ENCODE measurements around the gene SOWAHA. TPM values are rescaled to one million over a fixed set of nuclear protein-coding genes. Genes with fewer than 3 reads are reported as not detected.

SOWAHA gene
- total RNA-seq, 2 experiments from 2014 or later, result not detected

DNA sequence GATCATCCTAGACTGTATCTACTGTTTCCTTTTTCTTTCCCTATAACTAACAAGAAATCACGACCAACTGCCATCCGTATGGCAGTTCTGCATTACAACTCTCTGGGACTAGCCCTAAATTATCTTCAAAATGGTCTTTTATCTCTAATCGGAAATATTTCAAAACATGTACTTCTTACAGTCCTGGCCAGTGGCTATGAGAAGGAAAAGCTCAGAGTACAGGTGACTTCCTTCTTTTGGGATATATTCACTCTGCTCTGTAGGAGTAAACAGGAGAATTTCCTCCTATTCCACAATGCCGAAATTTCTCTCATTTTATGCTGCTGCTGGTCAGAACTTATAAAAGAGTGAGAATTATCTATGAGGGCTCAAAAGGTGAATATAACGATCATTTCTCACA lies 34.2 kb upstream of the SOWAHA start:
- DNase-seq (no peak), ATAC-seq (no peak)
- Mint-ChIP-seq H3K36me3 (ENCODE audit: low read depth) (no peaks in the 10 kb centered on the region), H3K27ac (no peak overlapping the region), H3K4me1 (ENCODE audit: low read depth) (peaks cover 41% of the 10 kb centered on the region), H3K27me3 (ENCODE audit: low read depth) (peaks cover 44% of the 10 kb centered on the region), H3K4me3 (no peak overlapping the region), H3K9me3 (ENCODE audit: insufficient read depth) (no peaks in the 10 kb centered on the region)
- ChIA-PET POLR2A (no interaction called here), CTCF (interaction anchor here (1.2 to 1.3 kb wide), 2 partner anchors 13 to 63 kb away, joined by 3 to 4 read pairs; no protein-coding TSS in a partner anchor)

DNA sequence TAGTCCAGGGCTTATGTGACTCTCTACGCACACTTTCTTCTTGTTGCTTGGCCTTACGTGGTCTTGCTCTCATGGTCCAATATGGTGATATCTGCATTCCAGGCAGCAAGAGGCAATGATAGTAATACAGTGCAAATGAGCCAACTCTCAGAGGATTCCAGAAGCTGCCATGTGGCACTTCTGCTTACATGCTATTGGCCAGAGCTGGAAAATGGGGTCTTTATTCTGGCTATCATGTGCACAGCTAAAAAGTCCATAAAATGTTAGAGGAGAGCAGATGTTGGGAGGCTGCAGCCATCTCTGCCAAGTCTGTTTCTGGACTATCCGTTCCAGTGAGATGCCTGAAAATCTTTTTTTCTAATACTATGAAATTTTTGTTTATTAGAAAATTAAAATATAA lies 33.1 kb upstream of the SOWAHA start:
- POLR2A ChIA-PET, result no interaction called here
- H3K27ac Mint-ChIP-seq, result no peak overlapping the region
- CTCF ChIA-PET, result interaction anchor here (1.2 kb wide), 1 partner anchor 12 kb away, joined by 3 read pairs; no protein-coding TSS in a partner anchor
- H3K27me3 Mint-ChIP-seq (ENCODE audit: low read depth), result peaks cover 41% of the 10 kb centered on the region
- no peaks in the 10 kb centered on the region for H3K9me3 Mint-ChIP-seq (ENCODE audit: insufficient read depth)
- ATAC-seq, result no peak
- no peaks in the 10 kb centered on the region for H3K36me3 Mint-ChIP-seq (ENCODE audit: low read depth)
- H3K4me3 Mint-ChIP-seq, result no peak overlapping the region
- H3K4me1 Mint-ChIP-seq (ENCODE audit: low read depth), result peaks cover 41% of the 10 kb centered on the region
- no peak for DNase-seq

DNA sequence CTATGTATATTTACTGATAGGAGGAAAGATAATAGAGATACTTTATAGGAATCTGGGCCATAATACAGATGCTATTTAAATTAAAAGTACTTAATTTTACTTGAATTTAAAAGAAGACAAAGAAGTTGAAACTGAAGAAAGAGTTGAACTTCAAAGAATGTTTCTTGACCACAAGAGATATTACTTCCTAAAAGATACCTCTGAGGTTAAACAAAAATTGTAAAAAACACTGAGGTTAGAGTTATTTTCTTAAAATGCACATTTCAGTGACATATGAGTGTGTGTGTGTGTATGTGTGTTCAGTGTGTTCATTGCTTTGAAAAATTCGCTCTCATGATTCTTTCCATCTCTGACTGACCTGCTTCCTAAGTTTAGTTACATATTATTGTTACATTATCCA lies 32.5 kb upstream of the SOWAHA start:
- H3K9me3 Mint-ChIP-seq (ENCODE audit: insufficient read depth), result no peaks in the 10 kb centered on the region
- DNase-seq (no peak), ATAC-seq (no peak)
- ChIA-PET CTCF (interaction anchor here (1.0 to 1.6 kb wide), 3 partner anchors 33 to 39 kb away, joined by 3 to 7 read pairs (median 5); partner anchors contain the start of gene CCNI2), POLR2A (no interaction called here)
- H3K36me3 Mint-ChIP-seq (ENCODE audit: low read depth), result no peaks in the 10 kb centered on the region
- H3K27me3 Mint-ChIP-seq (ENCODE audit: low read depth), result peaks cover 40% of the 10 kb centered on the region
- peaks cover 38% of the 10 kb centered on the region for H3K4me1 Mint-ChIP-seq (ENCODE audit: low read depth)
- no peak overlapping the region for H3K4me3 Mint-ChIP-seq
- no peak overlapping the region for H3K27ac Mint-ChIP-seq

DNA sequence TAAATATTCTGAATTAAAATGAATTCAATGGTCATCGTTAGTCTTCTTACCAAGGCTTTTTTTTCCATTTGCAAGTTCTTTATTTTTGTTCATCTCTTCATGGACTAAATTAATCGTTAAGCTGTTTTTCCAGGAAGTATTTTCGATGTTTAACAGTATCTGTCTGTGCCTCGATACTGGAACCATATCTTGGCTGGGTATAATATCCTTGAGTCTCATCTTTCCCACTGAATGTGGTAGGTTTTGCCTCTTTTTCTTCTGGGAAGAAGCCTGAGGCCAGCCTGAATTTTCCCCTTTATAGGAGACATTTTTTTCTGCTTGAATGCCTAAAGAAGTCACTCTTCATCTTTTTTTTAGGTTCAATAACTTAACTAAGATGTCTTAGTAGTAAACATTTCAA lies 32.1 kb upstream of the SOWAHA start:
- Mint-ChIP-seq H3K36me3 (ENCODE audit: low read depth) (no peaks in the 10 kb centered on the region), H3K4me3 (no peak overlapping the region), H3K9me3 (ENCODE audit: insufficient read depth) (no peaks in the 10 kb centered on the region), H3K27ac (no peak overlapping the region), H3K27me3 (ENCODE audit: low read depth) (peaks cover 38% of the 10 kb centered on the region), H3K4me1 (ENCODE audit: low read depth) (peaks cover 37% of the 10 kb centered on the region)
- ChIA-PET POLR2A (no interaction called here), CTCF (interaction anchor here (1.0 to 1.8 kb wide), 4 partner anchors 33 to 394 kb away, joined by 3 to 7 read pairs (median 4); partner anchors contain the start of gene CCNI2)
- ATAC-seq (no peak), DNase-seq (no peak)

DNA sequence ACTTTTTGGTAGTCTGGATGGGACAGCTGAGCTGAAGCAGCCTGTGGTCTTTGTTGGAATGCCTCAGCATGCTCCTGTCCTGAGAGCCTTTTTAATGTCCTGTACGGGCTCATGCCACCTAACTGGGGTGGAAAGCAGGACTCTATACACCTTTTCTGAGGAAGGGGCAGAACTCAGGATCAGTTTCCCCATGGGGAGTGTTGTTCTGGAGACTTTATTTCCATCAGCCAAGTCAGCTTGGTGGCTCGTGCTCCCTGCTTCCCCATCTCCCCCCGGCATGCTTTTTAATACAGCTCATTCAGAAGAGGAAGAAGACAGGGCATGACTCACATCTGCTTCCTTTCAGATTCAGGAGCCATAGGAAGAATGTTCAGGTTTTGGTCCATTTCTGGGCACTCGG lies 31.0 kb upstream of the SOWAHA start:
- POLR2A ChIA-PET, result no interaction called here
- CTCF ChIA-PET, result interaction anchor here (0.9 to 1.8 kb wide), 3 partner anchors 35 to 395 kb away, joined by 3 to 5 read pairs (median 4); partner anchors contain the start of gene CCNI2
- H3K27me3 Mint-ChIP-seq (ENCODE audit: low read depth), result peaks cover 34% of the 10 kb centered on the region
- H3K27ac Mint-ChIP-seq, result no peak overlapping the region
- peaks cover 35% of the 10 kb centered on the region for H3K4me1 Mint-ChIP-seq (ENCODE audit: low read depth)
- DNase-seq (no peak), ATAC-seq (no peak)
- no peaks in the 10 kb centered on the region for H3K9me3 Mint-ChIP-seq (ENCODE audit: insufficient read depth)
- H3K4me3 Mint-ChIP-seq, result no peak overlapping the region
- H3K36me3 Mint-ChIP-seq (ENCODE audit: low read depth), result no peaks in the 10 kb centered on the region

DNA sequence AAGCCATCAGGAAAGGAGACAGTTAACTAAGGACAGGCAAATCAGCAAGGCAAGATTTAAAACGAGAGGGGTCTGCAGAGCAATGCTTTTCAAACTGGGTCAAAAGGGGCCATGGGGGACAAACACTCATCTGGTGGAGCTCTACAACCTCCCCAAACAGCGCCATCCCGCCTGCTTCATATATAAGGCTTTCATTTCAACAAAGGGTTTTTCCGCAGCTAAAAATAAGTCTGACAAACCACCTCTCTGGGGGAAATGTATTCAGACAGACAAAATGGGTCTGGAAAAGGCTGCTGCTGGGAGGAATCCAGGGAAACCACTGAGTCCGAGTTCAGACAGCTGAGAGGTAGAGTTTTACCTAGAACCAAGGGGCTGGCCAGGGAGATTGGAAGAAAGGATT lies 27.7 kb upstream of the SOWAHA start:
- ChIA-PET CTCF (interaction anchor here (1.0 kb wide), 2 partner anchors 9 to 258 kb away, joined by 4 read pairs; no protein-coding TSS in a partner anchor), POLR2A (no interaction called here)
- Mint-ChIP-seq H3K4me3 (no peak overlapping the region), H3K27me3 (ENCODE audit: low read depth) (peaks cover 26% of the 10 kb centered on the region), H3K36me3 (ENCODE audit: low read depth) (no peaks in the 10 kb centered on the region), H3K4me1 (ENCODE audit: low read depth) (peaks cover 15% of the 10 kb centered on the region), H3K9me3 (ENCODE audit: insufficient read depth) (no peaks in the 10 kb centered on the region), H3K27ac (no peak overlapping the region)
- DNase-seq (no peak), ATAC-seq (no peak)

DNA sequence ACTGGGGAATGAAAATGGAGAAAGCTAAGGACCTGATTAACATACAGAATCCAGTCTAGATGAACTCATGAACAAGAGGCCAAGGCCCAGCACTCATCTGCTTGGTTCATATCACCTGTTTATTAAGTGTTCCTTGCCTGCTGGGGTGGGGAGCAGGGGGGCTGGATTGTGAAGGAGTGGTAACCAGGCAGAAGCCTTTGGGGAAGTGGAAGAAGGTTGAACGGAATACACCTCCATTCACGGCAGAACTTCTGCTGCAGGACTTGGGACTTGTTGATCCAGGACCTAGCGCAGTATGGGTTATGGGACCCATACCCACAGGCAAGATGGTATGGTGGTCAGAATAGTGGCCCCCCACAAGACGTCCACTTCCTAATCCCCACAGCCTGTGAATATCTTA lies 27.2 kb upstream of the SOWAHA start:
- Mint-ChIP-seq H3K9me3 (ENCODE audit: insufficient read depth) (no peaks in the 10 kb centered on the region), H3K4me1 (ENCODE audit: low read depth) (peaks cover 12% of the 10 kb centered on the region), H3K27ac (no peak overlapping the region), H3K4me3 (no peak overlapping the region), H3K27me3 (ENCODE audit: low read depth) (peaks cover 26% of the 10 kb centered on the region), H3K36me3 (ENCODE audit: low read depth) (no peaks in the 10 kb centered on the region)
- ATAC-seq, result no peak
- no peak for DNase-seq
- ChIA-PET CTCF (interaction anchor here (1.0 kb wide), 2 partner anchors 10 to 259 kb away, joined by 4 read pairs; no protein-coding TSS in a partner anchor), POLR2A (no interaction called here)

DNA sequence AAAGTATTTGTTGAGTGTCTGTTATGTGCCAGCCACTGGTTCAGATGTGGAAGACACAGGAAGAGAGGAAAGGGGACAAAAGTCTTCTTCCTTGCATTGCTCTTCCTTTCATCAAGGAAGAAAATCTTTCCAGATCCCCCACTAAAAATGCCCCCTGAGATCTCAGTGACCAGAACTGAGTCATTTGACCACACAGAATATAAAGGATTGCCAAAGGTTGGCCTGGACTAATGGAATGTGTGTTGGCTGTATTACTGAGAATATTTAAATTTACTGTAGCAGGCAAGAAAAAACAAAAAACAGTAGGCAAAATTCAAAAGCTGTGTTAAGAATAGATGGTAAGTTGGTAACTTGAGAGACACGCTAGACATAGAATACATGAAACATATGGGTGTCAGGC lies 26.0 kb upstream of the SOWAHA start:
- DNase-seq (no peak), ATAC-seq (no peak)
- ChIA-PET POLR2A (no interaction called here), CTCF (interaction anchor here (0.9 kb wide), 1 partner anchor 33 kb away, joined by 3 read pairs; no protein-coding TSS in a partner anchor)
- Mint-ChIP-seq H3K9me3 (ENCODE audit: insufficient read depth) (no peaks in the 10 kb centered on the region), H3K27me3 (ENCODE audit: low read depth) (peaks cover 20% of the 10 kb centered on the region), H3K27ac (no peak overlapping the region), H3K36me3 (ENCODE audit: low read depth) (no peaks in the 10 kb centered on the region), H3K4me3 (no peak overlapping the region), H3K4me1 (ENCODE audit: low read depth) (no peaks in the 10 kb centered on the region)

DNA sequence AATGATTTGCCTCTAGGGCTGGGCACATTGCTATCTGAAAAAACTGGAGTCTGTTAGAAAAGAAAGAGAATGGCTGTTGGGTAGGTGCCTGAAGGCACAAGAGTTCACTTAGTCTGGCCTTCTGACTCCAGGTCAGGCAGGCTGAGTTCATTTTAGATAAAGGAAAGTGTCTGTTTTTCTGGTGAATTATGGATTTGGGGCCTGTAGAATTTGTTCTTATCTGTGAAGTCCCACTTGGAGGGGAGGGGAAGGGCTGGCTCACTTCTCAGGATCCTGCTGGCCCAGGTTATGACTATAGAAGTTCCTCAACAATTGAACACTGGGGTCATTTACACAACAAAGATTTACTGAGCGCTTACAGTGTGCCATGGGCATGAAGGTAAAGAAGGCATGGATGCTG lies 24.6 kb upstream of the SOWAHA start:
- CTCF ChIA-PET, result no interaction called here
- no peaks in the 10 kb centered on the region for H3K36me3 Mint-ChIP-seq (ENCODE audit: low read depth)

DNA sequence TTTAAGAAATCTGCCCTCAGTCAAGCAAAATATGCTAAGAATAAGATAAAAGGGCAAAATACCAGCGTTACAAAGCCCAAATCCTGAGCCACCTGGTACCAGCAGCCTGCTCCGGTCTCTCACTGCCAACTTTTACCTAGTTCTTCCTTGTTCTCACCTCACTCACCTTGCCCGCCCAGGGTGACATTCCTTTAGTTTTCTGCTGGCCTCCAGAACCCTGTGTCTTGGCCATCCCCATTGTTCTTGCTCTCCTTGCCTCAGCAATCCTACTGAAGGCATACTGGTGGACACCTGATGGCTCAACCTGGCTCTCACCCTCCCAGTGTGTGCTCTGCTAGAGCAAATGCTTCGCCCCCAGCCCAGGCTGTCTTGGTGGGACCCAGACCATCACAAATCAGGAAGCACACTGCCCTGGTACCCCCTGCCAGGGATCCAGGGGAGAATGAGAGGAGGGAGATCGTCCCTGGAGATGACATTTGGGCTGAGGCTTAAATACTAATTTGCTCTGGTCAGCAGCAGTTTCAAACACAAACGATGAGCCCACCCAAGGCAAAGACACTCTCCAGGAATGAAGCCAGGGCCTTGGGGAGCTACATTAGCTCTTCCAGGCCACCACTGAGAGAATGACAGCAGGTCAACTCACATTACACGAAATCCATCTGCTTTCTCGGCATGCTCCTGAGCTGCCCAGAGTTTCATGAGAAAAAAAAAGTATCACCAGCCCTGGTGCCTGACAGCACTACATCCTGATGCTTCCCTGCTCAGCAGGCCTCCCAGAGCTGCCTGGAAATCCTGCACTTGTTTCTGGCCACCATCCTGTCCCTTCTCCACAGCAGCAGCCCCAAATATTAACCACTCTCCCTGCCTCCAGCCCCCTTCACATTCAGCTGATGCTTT lies 23.9 kb upstream of the SOWAHA start:
- Mint-ChIP-seq H3K27ac (no peak overlapping the region), H3K4me1 (ENCODE audit: low read depth) (no peaks in the 10 kb centered on the region), H3K36me3 (ENCODE audit: low read depth) (no peaks in the 10 kb centered on the region), H3K4me3 (no peak overlapping the region), H3K27me3 (ENCODE audit: low read depth) (peaks cover 21% of the 10 kb centered on the region), H3K9me3 (ENCODE audit: insufficient read depth) (no peaks in the 10 kb centered on the region)
- ChIA-PET POLR2A (no interaction called here), CTCF (no interaction called here)
- ATAC-seq, result no peak
- no peak for DNase-seq

More for the DNA sequence above, 24.6 kb upstream of the SOWAHA start:
- no peak for ATAC-seq
- Mint-ChIP-seq H3K27ac (no peak overlapping the region), H3K27me3 (ENCODE audit: low read depth) (peaks cover 21% of the 10 kb centered on the region), H3K9me3 (ENCODE audit: insufficient read depth) (no peaks in the 10 kb centered on the region), H3K4me1 (ENCODE audit: low read depth) (no peaks in the 10 kb centered on the region), H3K4me3 (no peak overlapping the region)
- POLR2A ChIA-PET, result no interaction called here
- no peak for DNase-seq

DNA sequence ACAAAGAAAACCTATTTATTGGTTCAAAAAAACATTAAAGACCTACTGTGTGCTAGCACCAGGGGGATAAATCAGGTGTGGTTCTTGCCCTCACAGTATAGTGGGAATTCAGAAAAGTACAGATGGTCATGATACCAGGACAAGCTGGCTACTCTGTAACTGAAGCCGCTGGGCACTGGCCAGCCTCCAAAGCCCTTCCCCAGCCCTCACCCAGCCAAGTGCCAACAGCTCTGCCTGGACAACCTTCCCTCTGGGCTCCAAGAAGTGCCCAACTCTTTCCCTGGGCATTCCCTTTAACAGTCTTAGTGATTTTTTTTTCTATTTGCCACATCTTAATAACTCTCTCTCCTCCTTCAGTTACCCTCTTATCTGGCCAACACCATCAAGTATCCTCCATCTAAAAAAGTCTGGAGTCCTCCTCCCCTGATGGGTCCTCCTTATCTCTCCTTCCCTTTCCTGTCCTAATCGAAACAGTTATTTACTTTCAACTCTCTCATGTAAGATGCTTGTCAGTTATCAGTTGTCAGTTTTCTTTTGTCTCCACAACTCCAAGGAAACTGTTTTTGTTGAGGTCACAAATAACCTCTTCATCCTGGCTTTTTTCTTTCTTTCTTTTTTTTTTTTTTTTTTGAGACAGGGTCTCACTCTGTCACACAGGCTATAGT lies 22.8 kb upstream of the SOWAHA start:
- Mint-ChIP-seq H3K4me1 (ENCODE audit: low read depth) (no peaks in the 10 kb centered on the region), H3K4me3 (no peak overlapping the region), H3K27me3 (ENCODE audit: low read depth) (peaks cover 24% of the 10 kb centered on the region), H3K36me3 (ENCODE audit: low read depth) (no peaks in the 10 kb centered on the region), H3K27ac (no peak overlapping the region), H3K9me3 (ENCODE audit: insufficient read depth) (no peaks in the 10 kb centered on the region)
- ATAC-seq, result no peak
- ChIA-PET CTCF (interaction anchor here (1.5 kb wide), 1 partner anchor 45 kb away, joined by 3 read pairs; no protein-coding TSS in a partner anchor), POLR2A (no interaction called here)
- no peak for DNase-seq

DNA sequence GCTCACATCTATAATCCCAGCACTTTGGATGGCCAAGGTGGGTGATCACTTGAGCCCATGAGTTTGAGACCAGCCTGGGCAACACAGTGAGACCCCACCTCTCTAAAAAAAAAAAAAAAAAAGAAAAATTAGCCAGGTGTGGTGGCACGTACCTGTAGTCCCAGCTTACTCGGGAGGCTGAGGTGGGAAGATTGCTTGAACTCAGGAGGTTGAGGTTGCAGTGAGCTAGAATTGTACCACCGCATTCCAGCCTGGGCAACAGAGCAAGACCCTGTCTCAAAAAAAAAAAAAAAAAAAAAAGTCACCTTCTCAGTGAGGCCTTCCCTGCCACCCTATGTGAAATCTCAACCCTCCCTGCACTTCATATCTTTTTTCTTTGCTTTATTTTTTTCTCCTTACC lies 22.1 kb upstream of the SOWAHA start:
- ChIA-PET CTCF (interaction anchor here (1.2 to 2.5 kb wide), 4 partner anchors 15 to 199 kb away, joined by 3 to 11 read pairs (median 3); no protein-coding TSS in a partner anchor), POLR2A (interaction anchor here (0.9 kb wide), 1 partner anchor 11 kb away, joined by 3 read pairs; no protein-coding TSS in a partner anchor)
- no peak overlapping the region for H3K27ac Mint-ChIP-seq
- ATAC-seq, result no peak
- H3K36me3 Mint-ChIP-seq (ENCODE audit: low read depth), result no peaks in the 10 kb centered on the region
- no peak overlapping the region for H3K4me3 Mint-ChIP-seq
- H3K9me3 Mint-ChIP-seq (ENCODE audit: insufficient read depth), result no peaks in the 10 kb centered on the region
- peaks cover 25% of the 10 kb centered on the region for H3K27me3 Mint-ChIP-seq (ENCODE audit: low read depth)
- no peaks in the 10 kb centered on the region for H3K4me1 Mint-ChIP-seq (ENCODE audit: low read depth)
- no peak for DNase-seq
